Measurements from ENCODE around the gene SENP8.

Gene SENP8

DNA sequence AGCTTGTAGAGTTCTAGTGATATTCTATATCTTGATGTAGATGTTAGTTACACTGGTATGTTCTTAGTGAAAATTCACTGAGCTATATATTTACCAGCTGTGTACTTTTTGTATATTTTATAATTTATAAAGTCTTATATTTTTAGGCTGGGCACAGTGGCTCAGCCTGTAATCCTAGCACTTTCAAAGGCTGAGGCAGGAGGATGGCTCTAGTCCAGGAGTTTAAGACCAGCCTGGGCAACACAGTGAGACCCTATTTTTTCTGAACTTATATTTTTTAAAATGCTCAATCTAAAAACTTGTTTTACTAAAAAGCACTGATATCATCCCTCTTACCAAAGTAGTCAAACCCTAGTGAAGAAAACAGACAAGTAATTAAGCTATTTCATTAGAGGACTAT is 5.4 kb upstream of the SENP8 start:
- DNase-seq (ENCODE audit: low read depth in 3 of 3, low spot score in 1 of 3), result no peak

DNA sequence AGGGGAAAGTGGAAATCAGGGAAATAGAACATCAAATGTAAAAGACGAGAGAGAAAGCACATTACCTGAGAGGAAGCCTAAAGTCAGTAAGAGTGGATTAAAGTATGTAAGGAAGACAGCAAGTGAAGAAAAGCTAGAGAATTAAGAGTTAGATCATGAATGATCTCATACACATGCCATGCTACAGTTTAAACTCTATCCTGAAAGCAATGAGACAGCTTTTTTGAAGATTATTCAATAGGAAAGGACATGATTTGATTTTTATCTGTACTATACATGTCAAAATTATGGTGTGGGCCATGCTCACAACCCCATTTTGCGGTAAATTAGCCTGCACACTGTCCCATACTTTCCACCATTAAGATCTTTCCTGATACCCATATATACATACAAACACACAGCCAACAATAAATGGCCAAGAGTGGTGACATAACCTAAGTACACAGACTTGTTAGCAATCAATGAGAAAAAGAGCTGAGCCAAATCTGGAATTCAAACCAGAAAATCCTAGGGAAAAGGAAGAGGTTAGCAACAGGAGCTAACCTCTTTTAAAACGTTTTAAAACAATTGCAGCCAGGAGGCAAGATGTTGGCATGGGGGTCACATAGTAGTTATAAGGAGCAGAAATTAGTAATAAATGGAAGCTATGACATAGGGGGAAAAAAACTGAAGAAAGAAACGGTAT is 4.7 kb upstream of the SENP8 start:
- DNase-seq (ENCODE audit: low read depth in 3 of 3, low spot score in 1 of 3), result no peak

DNA sequence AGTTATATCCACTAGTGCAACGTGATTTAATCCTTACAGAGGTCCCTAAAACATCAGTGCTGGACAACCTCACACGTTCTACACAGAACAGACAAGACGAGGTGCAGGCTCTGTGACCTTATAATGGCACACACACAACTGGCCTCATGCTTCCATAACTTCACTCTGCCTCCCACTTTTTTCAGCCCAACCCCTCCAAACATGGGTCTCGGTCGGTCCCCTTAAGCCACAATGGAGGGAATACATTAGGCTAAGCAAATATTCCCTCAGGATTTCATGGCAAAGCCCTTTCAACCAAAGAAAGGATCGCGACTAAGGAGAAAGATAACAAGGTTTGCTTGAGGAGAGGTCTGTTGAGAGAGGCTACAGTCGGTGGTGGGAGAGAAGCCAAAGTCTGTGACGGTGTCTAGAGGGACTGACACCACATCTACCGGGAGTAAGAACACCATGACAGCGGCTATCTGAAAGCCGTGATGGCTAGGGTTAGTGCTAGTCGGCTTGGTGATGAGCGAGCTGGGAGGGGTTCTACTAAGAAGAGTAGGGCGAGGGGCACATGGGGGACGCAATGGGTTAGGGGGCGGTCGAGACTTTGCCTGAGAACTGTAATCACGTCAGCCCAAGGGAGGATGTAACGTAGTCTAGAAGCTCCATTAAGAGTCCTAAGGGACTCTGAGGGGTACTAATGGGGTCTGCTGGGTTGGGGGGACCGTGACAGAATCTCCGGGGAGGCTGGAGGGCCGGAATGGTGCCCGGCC is 1.3 kb upstream of the SENP8 start:
- DNase-seq (ENCODE audit: low read depth in 3 of 3, low spot score in 1 of 3), result no peak

DNA sequence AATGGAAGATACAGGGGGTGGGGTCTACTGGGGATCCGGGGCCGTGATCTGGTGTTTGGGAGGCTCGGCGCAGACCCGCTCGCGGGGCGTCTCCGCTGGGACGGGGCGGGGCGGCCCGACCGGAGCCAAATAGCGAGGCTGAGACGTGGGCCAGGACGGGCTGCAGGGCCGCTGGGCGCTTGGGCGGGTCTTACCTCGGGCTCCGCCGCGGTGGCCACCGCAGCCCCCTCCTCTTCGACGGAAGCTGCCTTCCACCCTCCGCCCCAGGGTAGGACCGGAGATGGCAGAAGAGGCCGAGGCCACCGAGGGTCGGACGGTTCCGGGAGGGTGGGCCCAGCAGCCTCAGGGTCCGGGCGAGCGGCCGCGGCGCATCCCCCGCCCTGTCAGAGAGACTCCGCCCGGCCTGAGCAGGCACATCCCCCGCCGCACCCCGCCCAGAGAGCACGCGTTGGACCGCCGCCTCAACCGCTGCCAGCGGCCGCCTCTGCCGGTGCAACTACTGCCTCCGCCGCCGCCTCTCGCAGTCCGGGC is 652 bp upstream of the SENP8 start:
- DNase-seq (ENCODE audit: low read depth in 3 of 3, low spot score in 1 of 3), result peak in 1 of 3 donors; percentile 48

DNA sequence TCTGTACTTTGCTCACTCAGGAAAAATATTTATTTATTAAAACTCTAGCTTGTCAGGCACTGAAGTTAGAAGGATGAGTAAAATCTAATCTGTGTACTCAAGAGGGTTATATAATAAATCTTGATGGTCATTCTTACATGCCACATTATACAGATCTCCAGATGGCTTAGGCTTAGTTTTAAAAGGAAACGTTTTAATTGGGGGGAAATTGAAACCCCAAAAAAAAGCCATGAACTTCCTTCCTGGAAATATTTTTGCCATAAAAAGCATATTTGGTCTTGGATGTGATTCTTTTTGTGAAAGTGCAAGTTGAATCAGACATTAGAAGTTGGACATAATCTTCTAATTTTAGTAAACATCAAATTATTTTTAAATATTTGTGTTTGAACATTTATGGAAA is 6.0 kb downstream of the SENP8 start:
- no peak for DNase-seq (ENCODE audit: low read depth in 3 of 3, low spot score in 1 of 3)

DNA sequence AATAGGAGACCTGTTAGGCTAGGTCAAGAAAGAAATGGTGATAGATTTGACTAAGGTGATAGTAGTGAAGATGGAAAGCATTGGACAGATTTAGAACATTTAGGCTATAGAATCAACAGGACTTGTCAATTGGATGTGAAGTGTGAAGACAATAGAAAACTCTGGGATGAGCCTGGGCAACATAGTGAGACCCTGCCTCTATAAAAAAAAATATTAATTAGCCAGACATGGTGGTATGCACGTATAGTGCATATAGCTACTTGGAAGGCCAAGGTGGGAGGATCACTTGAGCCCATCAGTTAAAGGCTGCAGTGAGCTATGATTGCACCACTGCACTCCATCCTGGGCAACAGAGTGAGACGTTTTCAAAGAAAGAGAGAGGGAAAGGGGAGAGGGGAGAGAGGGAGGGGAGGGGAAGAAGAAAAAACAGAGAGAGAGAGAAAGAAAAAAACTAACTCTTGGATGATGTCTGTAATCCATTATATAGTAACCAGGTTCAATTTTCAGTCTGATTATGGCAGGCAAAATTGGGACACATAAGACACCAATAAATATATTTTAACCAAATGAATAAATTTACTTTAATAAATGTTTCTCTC is 9.6 kb downstream of the SENP8 start:
- no peak for DNase-seq (ENCODE audit: low read depth in 3 of 3, low spot score in 1 of 3)

DNA sequence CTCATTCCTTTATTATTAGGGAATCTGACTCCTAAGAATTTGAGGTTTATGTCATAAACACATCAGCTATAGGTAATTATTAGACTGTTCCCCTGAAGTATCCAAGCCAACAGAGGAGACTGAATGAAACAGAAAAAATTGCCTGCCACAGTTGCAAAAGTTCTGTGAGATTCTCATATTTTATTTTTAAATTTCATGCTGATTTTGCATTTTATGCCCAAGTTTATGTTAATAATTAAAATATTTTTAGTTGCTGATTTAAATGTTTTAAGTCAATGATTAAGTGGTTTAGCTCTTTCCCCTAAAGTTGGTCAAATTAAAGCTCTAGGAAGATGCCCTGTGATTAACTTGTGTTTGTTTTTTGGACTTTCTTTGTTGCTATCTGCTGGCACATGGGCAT is 10.2 kb downstream of the SENP8 start:
- no peak for DNase-seq (ENCODE audit: low read depth in 3 of 3, low spot score in 1 of 3)

DNA sequence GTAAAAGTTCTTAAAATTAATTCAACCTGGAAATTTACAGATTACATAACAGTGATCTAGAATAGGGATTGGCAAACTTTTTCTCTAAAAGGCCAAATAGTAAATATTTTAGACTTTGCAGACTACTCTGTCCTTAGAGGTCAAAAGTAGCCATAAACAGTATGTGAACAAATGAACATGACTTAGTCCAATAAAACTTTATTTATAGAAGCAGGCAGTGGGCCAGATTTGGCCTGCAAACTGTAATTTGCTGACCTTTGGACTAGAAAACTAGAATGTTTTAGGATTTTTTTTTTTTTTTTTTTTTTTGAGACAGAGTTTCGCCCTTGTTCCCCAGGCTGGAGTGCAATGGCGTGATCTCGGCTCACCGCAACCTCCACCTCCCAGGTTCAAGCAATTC is 12.1 kb downstream of the SENP8 start:
- no peak for DNase-seq (ENCODE audit: low read depth in 3 of 3, low spot score in 1 of 3)

DNA sequence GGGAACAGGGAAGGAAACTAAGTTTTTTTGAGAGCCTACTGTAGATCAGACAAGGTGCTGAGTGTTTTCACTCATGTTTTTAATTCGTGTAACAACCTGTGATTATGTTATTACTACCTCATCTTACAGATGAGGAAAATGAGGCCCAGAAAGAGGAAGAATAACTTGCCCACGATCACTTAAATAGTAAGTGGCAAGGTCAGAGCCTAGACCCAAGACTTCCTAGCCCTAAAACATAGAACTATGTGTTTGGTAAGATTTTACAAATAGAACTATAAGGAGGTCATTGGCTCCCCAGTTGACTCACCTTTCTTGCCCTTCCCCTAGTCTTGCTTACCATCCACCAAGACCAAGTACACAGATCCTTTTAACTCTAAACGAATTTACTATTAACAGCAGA is 13.7 kb downstream of the SENP8 start:
- DNase-seq (ENCODE audit: low read depth in 3 of 3, low spot score in 1 of 3), result no peak

DNA sequence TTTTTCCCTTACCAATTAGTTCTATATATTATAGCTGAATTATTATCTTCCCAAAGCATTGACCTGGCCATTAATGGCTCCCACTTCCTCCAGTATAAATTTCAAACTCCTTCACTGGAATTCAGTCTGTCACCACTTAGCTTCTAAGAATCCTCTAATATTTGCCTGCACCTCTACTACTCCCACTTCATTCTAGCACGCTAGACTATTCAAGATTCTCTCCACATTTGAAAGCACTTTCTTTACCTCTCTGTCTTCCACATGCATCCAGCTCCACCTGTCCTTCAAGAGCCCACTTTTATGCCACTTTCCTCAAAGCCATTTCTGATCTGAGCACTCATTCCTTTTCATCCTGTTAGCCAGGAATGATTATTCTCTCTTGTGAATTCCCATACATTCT is 15.0 kb downstream of the SENP8 start:
- DNase-seq (ENCODE audit: low read depth in 3 of 3, low spot score in 1 of 3), result no peak

DNA sequence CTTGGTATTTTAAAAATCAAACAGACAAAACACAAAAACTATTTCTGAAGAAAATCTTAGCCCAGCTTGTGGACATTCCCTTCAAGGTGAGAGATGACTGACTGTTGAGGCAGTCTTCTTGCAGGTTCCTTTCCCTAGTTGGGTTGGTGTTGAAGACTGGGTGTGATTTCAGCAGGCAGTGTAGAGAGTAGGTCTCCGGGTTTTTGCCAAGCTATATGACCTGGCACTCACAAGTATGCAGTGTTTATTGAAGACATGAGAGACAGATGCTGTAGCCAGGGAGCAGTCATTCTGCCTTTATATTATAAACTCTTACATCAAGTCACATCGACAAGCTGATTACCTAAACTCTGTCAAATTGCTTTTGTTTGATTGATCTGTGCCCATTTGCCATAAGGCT is 17.5 kb downstream of the SENP8 start:
- no peak for DNase-seq (ENCODE audit: low read depth in 3 of 3, low spot score in 1 of 3)

DNA sequence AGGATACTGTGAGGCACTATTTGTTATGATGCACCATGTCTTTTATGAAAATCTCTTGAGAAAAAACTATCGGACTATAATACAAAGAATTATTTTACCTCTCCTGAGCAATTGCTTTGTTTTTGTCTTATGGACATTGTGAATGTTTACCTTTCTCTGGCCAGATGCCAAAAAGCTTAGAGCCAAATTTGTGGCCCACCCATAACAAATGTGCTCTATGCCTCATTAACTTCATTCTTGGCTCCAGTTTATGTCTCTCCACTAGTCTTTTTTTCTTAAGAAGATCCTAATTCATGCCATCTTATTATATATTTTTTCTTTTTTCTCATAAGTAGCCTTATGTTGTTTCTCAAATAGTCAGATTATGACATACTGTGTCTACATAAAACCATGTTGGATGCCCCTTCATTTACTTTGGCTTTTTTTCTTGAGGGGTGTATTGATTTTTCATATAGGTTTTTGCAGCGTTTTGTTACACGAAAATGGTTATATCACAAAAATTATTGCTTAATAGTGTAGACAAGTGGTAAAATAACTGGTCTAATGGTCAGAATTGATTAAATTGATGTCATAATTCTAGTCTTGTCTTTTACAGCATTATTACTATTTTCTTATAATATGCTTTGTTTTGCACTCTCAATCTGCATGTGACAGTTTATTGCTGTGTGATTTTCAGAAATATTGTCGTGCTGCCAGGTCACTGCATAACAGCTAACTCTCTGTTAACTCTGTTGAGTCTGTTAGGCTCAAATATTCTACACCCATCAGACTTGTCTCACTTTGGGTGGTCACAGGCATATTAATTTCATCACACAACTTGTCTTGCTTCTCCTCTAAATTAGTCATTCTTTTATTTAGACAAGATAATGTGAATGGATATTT is 18.2 kb downstream of the SENP8 start:
- DNase-seq (ENCODE audit: low read depth in 3 of 3, low spot score in 1 of 3), result no peak

DNA sequence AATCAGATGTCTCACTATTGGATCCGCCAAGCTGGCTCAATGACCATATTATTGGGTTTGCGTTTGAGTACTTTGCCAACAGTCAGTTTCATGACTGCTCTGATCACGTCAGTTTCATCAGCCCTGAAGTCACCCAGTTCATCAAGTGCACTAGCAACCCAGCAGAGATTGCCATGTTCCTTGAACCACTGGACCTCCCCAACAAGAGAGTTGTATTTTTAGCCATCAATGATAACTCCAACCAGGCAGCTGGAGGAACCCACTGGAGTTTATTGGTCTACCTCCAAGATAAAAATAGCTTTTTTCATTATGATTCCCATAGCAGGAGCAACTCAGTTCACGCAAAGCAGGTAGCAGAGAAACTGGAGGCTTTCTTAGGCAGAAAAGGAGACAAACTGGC is 21.5 kb downstream of the SENP8 start:
- DNase-seq (ENCODE audit: low read depth in 3 of 3, low spot score in 1 of 3), result no peak

DNA sequence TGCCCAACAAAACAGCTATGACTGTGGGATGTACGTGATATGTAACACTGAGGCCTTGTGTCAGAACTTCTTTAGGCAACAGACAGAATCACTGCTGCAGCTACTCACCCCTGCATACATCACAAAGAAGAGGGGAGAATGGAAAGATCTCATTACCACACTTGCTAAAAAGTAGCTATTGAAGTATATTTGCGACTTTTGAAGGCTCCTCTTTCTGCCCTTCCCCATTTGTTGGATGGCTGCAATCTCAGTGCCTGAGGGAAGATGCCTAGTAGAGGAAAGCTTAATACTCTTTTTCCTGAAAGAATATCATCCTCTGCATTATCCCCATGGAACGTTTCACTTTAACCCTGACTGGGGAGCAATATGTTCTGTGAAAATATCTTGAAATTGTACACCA is 21.9 kb downstream of the SENP8 start:
- no peak for DNase-seq (ENCODE audit: low read depth in 3 of 3, low spot score in 1 of 3)

DNA sequence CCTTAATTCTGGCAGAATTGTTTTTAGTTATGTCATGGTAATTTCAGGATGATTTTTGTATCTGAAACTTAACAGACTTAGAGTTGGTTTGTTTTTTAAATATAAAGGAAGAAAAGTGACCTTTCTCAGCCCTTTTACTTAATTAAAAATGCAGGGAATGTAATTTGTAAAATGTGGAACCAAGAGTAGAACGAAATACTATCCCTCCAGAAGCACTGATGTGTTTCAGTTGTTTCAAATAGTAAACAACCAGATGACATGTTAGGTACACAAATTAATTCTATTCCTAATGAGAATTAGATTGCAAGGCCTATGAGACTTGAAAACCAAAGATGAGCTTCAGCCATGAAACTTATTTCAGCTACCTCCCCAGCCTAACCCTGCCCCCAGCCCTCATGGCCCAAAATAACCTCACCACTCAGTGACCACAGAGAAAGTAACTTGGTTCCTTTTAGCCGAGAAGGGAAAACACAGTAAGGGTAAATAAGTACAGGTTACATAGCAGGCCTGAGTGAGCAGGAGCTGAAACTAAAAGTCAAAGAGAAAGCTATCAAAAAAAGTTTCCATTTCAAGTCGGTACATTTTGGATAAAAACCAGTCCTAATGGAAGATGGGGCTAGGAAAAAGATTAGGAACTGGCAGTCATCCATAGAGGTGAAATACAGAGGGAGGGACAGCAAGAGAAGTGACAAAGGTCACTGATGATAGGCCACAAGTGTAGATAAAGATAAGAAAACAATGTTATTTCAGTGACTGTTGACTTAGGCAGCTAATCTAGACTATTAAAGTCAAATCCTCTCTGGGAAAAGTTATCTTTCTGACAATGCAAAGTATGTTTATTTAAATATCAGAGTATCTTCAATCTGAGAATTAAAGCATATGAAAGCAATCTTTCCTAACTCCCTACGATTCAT is 23.2 kb downstream of the SENP8 start:
- no peak for DNase-seq (ENCODE audit: low read depth in 3 of 3, low spot score in 1 of 3)

DNA sequence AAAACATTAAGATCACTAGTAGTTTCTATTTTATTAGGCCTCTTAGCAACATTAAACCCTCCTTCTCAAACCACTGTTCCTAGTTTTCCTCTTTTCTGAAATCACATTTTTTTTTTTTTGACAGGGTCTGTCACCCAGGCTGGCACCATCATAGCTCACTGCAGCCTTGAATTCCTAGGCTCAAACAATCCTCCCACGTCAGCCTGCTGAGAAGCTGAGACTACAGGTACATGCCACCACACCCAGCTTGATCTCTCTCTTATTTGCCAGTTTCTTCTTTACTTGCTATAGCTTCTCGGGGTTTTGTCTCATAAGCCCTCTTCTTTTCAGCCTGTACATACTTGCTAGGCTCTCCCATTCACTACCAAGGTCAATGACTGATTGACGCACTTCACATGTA is 28.0 kb downstream of the SENP8 start:
- no peak for DNase-seq (ENCODE audit: low read depth in 3 of 3, low spot score in 1 of 3)

DNA sequence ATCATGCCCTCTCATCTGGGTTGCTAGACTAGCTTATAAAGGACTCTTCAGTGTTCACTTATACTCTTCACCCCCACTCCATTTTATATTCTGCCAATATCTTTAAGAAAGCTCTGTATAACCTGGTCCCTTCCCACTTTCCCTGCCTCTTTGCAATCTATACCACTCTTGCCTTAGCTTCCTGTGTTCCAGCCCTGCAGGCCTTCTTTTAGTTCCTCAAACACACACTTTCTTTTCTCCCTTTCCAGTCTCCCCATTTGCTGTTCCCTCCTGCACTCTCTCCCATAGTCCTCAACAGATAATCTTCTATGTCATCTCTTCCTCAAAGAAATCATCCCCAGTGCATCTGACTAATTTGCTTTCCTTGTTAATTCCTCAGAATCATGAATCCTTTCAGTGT is 28.7 kb downstream of the SENP8 start:
- DNase-seq (ENCODE audit: low read depth in 3 of 3, low spot score in 1 of 3), result no peak

DNA sequence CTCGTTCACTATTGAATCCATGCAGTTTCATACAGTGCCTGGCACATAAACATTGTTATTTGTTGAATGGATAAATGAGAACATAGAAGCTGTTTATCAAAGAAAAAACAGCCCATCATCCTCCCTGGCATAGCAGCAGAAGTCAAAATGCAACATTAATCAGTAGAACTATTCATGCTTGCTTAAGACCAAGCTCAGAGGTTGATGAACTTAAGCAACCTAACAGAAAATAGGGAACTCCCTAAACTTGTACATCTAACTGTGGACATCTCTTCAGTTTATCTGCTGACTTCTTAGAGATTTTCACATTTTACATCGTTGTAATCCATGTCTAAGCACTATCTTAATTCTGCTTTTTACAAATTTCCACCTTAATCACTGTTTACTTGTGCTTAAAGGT is 29.2 kb downstream of the SENP8 start:
- DNase-seq (ENCODE audit: low read depth in 3 of 3, low spot score in 1 of 3), result no peak

DNA sequence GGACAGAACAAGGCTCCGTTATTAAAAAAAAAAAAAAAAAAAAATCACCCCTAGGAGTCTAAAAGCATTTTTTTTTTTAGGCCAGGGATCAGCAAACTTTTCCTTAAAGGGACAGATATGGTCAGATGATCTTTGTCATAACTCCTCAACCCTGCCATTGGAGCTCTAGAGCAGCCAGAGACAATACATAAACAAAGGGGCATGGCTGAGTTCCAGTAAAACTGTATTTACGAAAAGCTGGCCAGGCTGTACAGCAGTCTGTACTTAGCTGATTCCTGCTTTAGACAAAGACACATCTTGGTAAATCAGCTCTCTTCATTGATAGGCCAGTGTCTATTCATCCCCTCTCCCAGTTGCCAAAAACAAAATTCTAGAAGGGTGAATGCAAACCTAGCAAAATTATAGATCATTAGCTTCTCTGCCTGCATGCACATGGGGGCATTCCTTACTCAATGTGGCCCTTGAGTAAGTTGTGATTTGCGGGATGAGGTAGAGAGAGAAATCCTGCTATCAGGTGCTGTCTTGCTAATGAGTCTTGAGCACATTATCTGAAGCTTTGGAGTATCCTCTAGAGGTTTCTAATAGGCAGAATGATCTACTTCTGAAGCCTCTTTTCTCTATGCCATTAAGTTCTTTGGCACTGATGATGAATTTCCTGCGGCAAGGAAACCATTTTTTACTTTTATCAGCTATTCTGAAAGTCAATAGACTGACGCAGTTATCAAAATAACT is 35.2 kb downstream of the SENP8 start:
- no peak for DNase-seq (ENCODE audit: low read depth in 3 of 3, low spot score in 1 of 3)

DNA sequence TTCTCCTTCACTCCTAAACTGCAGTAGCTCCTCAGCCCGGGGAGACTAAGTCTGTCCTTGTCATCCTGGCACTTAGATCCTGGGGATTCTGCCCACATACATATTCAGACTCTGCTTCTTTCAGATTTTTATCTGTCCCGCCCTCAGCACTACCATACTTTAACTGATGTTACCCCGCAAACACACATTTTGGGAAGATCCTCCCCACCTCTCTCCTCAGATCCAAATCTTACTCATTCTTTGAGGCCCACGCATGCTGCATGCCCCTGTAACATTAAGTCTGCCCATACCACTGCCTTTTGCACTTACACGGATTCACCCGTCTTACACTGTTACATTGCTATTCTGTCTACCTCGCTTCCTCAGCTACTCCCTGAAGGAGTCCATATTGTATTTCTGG is 36.1 kb downstream of the SENP8 start:
- no peak for DNase-seq (ENCODE audit: low read depth in 3 of 3, low spot score in 1 of 3)

Measured in stimulated activated CD4-positive, alpha-beta T cell treated with anti-CD3 and anti-CD28 coated beads, TNF-alpha, amount 100 ng/mL, for 1 hour (primary cell).